ENCODE results near the gene SLC25A22.

DNA sequence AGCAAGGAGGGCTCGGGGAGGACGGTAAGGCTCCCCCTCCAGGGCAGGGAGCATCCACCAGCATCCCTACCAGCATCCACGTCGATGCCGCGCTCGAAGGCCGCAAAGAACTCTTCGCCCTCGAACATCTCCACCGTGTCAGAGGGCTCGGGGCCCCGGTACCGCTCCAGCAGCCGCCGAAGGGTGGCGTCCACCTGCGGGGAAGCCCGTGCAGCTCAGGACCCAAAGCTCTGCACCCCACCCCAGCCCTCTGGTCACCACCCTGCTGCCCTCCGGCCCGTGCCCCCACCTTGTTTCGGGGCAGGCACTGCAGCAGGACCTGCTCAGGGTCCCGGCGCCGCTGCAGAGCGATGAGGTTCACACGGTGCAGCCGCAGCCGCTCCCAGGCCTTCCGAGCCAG, 2.4 kb upstream of the SLC25A22 start:
- TF ChIP-seq, protein P1, sequence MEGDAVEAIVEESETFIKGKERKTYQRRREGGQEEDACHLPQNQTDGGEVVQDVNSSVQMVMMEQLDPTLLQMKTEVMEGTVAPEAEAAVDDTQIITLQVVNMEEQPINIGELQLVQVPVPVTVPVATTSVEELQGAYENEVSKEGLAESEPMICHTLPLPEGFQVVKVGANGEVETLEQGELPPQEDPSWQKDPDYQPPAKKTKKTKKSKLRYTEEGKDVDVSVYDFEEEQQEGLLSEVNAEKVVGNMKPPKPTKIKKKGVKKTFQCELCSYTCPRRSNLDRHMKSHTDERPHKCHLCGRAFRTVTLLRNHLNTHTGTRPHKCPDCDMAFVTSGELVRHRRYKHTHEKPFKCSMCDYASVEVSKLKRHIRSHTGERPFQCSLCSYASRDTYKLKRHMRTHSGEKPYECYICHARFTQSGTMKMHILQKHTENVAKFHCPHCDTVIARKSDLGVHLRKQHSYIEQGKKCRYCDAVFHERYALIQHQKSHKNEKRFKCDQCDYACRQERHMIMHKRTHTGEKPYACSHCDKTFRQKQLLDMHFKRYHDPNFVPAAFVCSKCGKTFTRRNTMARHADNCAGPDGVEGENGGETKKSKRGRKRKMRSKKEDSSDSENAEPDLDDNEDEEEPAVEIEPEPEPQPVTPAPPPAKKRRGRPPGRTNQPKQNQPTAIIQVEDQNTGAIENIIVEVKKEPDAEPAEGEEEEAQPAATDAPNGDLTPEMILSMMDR (conservative IDR thresholded peaks at IDR 0.05; ENCODE audit: low read depth, low read length), result no peak
- no peak for TF ChIP-seq EZH2 (IDR thresholded peaks at IDR 0.05; ENCODE audit: borderline replicate concordance, low read depth, low read length, poor library complexity, severe bottlenecking)

Data from A673 (cell line).